ENCODE measurements around the gene LPP. TPM values are rescaled to one million over a fixed set of nuclear protein-coding genes. Genes with fewer than 3 reads are reported as not detected.

The LPP gene
- total and polyA plus RNA-seq, 10 of the 15 experiments (the other 5 are each of a cell fraction or from before 2014, with no cell fraction given): under 0.01 to 0.62 (median 0.03) TPM

DNA sequence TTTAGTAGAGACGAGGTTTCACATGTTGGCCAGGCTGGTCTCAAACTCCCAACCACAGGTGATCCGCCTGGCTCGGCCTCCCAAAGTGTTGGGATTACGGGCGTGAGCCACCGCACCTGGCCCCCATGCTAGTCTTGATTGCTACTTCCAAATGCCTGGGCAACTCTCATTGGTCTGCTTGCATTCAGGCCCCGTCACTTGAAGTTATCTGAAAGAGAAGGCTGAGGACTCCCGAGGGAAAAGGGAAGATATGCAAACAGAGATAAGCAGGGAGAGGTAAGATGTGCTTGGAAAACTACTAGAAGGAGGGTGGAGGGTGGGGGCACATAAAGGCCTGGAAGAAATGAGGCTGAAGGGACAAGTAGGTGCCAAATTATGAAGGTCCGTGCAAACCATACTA is 4.4 kb upstream of the LPP start:
- Histone ChIP-seq H3K27ac (ENCODE audit: control insufficient read depth, insufficient read depth) (no peak overlapping the region), H4K20me1 (ENCODE audit: control insufficient read depth, insufficient read depth) (no peaks in the 10 kb centered on the region; the same call in 1 of the 2 replicates), H3K4me1 (ENCODE audit: control insufficient read depth, insufficient read depth, low read length) (no peaks in the 10 kb centered on the region), H3K4me2 (ENCODE audit: control insufficient read depth, insufficient read depth) (no peak overlapping the region), H2AFZ (ENCODE audit: control insufficient read depth, low read depth, low read length) (no peak overlapping the region), H3K27me3 (replicated peaks in 1 of 2; ENCODE audit: control insufficient read depth in 2 of 2, insufficient read depth in 2 of 2, low read length in 1 of 2) (peaks cover 2 to 10% of the 10 kb centered on the region in 2 experiments), H3K79me2 (ENCODE audit: control insufficient read depth, insufficient read depth, low read length) (no peaks in the 10 kb centered on the region), H3K36me3 (ENCODE audit: control insufficient read depth in 2 of 2, insufficient read depth in 2 of 2, low read length in 1 of 2) (no peaks in the 10 kb centered on the region), H3K9ac (ENCODE audit: control insufficient read depth, insufficient read depth, low read length) (no peak overlapping the region), H3K4me3 (no peak overlapping the region), H3K9me3 (replicated peaks; ENCODE audit: control insufficient read depth, insufficient read depth, low read length) (no peaks in the 10 kb centered on the region; the same call in 2 of the 3 replicates)
- ChIA-PET POLR2A (no interaction called here), RAD21 (ENCODE audit: unreplicated experiment) (no interaction called here), CTCF (no interaction called here), SMC1A (ENCODE audit: uncharacterized antibody, unreplicated experiment) (no interaction called here)
- TF ChIP-seq BCL11A (IDR thresholded peaks at IDR 0.05; ENCODE audit: low read depth, low read length) (no peak), EP300 (IDR thresholded peaks at IDR 0.05; ENCODE audit: borderline replicate concordance in 1 of 2, control insufficient read depth in 1 of 2, low read depth in 2 of 2, low read length in 2 of 2) (no peak), DPF2 (IDR thresholded peaks at IDR 0.05) (no peak), FOXM1 (IDR thresholded peaks at IDR 0.05; ENCODE audit: low read depth, low read length) (no peak), E2F4 (IDR thresholded peaks at IDR 0.05; ENCODE audit: low read depth, low read length) (no peak), CBX5 (IDR thresholded peaks at IDR 0.05; ENCODE audit: low read depth) (no peak), ZNF24 (IDR thresholded peaks at IDR 0.05) (no peak), MEF2A (IDR thresholded peaks at IDR 0.05; ENCODE audit: insufficient read depth, low read depth, low read length) (no peak), RELA (IDR thresholded peaks at IDR 0.05; ENCODE audit: borderline replicate concordance, partially characterized antibody) (no peak), NR2F1 (conservative IDR thresholded peaks at IDR 0.05) (no peak), TARDBP (IDR thresholded peaks at IDR 0.05; ENCODE audit: borderline replicate concordance) (no peak)
- no TSS peak for BruUV-seq (replicated peaks)
- no peak for ATAC-seq
- no peak for DNase-seq (ENCODE audit: low read depth, low spot score)
- in situ Hi-C loops (cut with MboI) (no loop called here), intact Hi-C loops (cut with micrococcal nuclease; ENCODE audit: unreplicated experiment) (no loop called here)
- no peak for FAIRE-seq
- WGBS (ENCODE audit: insufficient coverage, insufficient replicate concordance, low lambda C conversion rate, missing lambda C conversion rate): 89% methylated on average over 9 of the region's 9 CpGs

Measured in GM12878 (cell line).